ENCODE measurements around the gene CREB5.

- no peak for TF ChIP-seq CTCF (conservative IDR thresholded peaks at IDR 0.05)
- no peak for TF ChIP-seq EZH2 (IDR thresholded peaks at IDR 0.05; ENCODE audit: low read depth)
These were observed 265.4 kb downstream of the CREB5 start for GRCh38 chr7:28677668-28678067.
